ENCODE measurements around the gene EIF1B.

GRCh38 chr3:40299130-40299720, 10.3 kb upstream of the EIF1B start:
- TF ChIP-seq EZH2 (IDR thresholded peaks at IDR 0.05; ENCODE audit: borderline replicate concordance, low read depth, low read length, poor library complexity, severe bottlenecking) = no peak
- no peak for TF ChIP-seq CTCF (conservative IDR thresholded peaks at IDR 0.05; ENCODE audit: low read depth, low read length)

All from A673 (cell line).